Measurements from ENCODE around the gene ZNF470.

DNA sequence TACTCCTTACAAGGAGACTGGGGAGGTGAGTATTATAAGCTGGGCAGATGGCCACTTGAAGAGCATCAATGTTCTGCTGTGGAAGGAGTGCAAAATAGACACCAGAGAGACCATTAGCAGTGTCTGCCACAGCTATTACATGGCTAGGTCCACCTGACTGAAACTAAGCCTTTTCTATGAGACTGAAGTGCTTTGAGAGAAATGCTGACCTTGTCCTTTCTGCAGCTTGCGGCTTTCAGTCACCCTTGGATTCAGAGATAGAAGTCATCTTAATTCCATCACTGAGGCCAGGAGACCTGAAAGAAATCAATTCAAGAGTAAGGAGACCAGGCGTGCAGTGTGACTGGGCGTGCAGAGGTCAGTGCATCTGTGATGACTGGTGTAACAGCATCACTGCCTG lies 29.8 kb upstream of the ZNF470 start:
- no peak for TF ChIP-seq EZH2 (IDR thresholded peaks at IDR 0.05; ENCODE audit: borderline replicate concordance, low read depth, low read length, poor library complexity, severe bottlenecking)
- TF ChIP-seq, protein P1, sequence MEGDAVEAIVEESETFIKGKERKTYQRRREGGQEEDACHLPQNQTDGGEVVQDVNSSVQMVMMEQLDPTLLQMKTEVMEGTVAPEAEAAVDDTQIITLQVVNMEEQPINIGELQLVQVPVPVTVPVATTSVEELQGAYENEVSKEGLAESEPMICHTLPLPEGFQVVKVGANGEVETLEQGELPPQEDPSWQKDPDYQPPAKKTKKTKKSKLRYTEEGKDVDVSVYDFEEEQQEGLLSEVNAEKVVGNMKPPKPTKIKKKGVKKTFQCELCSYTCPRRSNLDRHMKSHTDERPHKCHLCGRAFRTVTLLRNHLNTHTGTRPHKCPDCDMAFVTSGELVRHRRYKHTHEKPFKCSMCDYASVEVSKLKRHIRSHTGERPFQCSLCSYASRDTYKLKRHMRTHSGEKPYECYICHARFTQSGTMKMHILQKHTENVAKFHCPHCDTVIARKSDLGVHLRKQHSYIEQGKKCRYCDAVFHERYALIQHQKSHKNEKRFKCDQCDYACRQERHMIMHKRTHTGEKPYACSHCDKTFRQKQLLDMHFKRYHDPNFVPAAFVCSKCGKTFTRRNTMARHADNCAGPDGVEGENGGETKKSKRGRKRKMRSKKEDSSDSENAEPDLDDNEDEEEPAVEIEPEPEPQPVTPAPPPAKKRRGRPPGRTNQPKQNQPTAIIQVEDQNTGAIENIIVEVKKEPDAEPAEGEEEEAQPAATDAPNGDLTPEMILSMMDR (conservative IDR thresholded peaks at IDR 0.05; ENCODE audit: low read depth, low read length) = no peak
